ENCODE results near the gene SMG7. TPM values are rescaled to one million over a fixed set of nuclear protein-coding genes. Genes with fewer than 3 reads are reported as not detected.

SMG7 gene
- total RNA-seq, 2 experiments from 2014 or later = 61.4 to 65.1 TPM

DNA sequence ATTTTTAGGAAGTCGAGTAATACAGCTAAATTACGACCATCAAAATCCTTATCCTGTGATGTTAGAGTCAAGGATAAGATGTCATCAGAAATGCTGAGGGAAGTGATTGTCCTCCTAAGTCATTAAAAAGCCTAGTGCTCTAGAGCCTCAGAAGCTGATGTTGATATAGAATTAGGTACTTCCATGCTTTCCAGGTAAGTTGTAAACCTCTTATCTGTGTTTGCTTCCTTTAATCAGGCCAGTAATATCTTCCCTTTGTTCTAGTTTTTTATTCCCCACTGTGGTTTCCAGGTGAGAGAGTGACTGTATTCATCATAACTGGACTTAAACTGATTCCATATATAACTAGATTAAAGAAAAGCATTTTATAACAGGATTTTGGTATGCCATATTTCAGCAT, 44.4 kb downstream of the SMG7 start:
- no peaks in the 10 kb centered on the region for H3K27me3 Mint-ChIP-seq
- no peak for DNase-seq
- H3K36me3 Mint-ChIP-seq = peaks cover 13% of the 10 kb centered on the region
- H3K4me3 Mint-ChIP-seq = no peak overlapping the region
- no peak overlapping the region for H3K27ac Mint-ChIP-seq
- peaks cover 12% of the 10 kb centered on the region for H3K4me1 Mint-ChIP-seq
- no peaks in the 10 kb centered on the region for H3K9me3 Mint-ChIP-seq

DNA sequence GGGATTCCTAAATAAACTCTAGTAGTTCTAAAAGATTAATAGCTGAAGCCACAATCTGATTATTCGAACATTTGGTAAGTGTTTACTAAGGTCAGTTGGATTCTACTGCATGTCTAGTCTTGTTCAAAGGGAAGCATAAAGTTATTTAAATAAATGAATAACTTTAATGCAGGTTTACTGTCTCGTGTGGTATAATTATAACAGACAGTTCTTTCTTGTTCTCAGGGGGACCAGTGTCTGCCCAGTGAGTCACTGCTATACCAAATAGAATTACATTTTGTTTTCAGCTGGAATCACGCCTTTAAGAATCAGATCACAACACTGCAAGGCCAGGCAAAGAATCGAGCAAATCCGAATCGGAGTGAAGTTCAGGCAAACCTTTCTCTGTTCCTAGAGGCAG, 45.1 kb downstream of the SMG7 start:
- Mint-ChIP-seq H3K9me3 (no peaks in the 10 kb centered on the region), H3K36me3 (peaks cover 16% of the 10 kb centered on the region), H3K27ac (no peak overlapping the region), H3K4me3 (no peak overlapping the region), H3K4me1 (peaks cover 12% of the 10 kb centered on the region), H3K27me3 (no peaks in the 10 kb centered on the region)
- DNase-seq = no peak

DNA sequence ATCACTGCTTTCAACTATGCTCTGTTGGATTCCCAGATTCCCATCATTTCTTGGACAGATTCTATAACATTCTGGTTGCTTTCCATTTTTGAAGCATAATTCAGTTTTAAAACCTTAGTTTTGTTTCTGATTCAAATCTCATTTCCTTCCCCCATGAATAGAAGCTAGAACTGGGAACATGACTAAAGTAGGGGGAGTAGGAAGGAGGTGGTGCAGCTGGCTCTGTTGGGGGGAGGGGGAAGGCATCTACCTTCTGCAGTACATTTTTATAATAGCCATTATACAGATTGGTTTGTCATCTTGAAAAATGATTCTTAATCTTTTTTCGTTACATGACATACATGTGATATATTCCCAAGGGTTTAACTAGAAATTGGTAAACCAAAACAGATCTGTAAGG, 48.1 kb downstream of the SMG7 start:
- Mint-ChIP-seq H3K4me3 (no peak overlapping the region), H3K36me3 (peaks cover 16% of the 10 kb centered on the region), H3K4me1 (peaks cover 5% of the 10 kb centered on the region), H3K27me3 (no peaks in the 10 kb centered on the region), H3K27ac (no peak overlapping the region), H3K9me3 (no peaks in the 10 kb centered on the region)
- DNase-seq = no peak

DNA sequence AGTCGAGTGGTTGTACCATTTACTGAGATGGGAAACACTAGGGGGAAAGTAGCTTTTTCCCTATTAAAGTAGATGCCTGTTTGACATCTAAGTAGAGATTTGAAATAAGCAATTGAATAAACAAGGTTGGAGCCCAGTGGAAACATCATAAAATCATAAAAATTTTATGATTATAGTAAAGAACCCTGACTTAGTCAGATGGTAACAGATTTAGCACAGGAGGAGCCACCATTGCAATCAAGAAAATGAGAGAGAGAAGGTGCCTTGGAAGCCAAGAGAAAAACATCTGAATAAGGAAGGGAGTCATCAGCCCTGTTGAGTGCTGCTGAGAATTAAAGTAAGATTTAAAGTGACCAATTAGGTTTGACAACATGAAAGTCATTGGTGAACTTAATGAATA, 49.8 kb downstream of the SMG7 start:
- DNase-seq = no peak
- Mint-ChIP-seq H3K27ac (no peak overlapping the region), H3K4me1 (peaks cover 5% of the 10 kb centered on the region), H3K27me3 (no peaks in the 10 kb centered on the region), H3K4me3 (no peak overlapping the region), H3K9me3 (no peaks in the 10 kb centered on the region), H3K36me3 (peaks cover 18% of the 10 kb centered on the region)

DNA sequence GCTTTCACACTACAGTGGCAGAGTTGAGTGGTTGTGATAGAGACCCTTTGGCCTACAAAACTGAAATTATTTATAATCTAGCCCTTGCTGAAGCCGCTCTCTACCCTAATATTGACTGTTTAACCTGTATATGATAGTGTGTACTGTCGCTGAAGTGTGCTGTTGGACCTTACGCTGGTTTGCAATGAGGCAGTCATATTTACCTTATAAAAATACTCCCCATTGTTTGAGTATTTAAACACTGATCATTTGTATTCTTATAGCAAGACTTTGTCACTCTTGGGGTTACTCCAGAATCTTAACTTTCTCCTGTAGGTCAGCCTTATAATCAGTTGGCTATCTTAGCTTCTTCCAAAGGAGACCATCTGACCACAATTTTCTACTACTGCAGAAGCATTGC, 56.3 kb downstream of the SMG7 start:
- peaks cover 4% of the 10 kb centered on the region for H3K36me3 Mint-ChIP-seq
- H3K4me1 Mint-ChIP-seq = peaks cover 3% of the 10 kb centered on the region
- DNase-seq = no peak
- H3K27me3 Mint-ChIP-seq = no peaks in the 10 kb centered on the region
- H3K9me3 Mint-ChIP-seq = no peaks in the 10 kb centered on the region
- no peak overlapping the region for H3K4me3 Mint-ChIP-seq
- H3K27ac Mint-ChIP-seq = no peak overlapping the region

DNA sequence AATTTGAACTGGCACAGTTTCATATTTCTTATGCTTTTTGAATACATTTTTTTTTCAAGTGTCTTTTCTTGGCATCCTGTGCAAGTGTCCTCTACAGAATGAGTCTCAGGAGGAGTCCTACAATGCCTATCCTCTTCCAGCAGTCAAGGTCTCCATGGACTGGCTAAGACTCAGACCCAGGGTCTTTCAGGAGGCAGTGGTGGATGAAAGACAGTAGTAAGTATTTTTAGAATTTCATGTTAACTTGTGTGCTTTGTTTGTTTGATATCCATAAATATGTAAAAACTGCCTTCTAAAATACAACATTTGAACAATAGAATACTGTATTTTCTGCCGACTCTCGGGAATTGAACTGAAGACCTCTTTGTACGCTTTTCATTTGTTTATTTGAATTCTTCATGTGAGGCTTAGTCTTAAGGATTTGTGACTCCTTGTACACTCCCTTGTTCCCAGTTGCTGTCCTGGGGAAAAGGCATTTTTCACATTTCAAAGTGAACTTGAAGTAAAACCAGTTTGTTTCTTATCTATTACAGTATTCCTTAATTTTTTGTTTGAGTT, 61.4 kb downstream of the SMG7 start:
- peaks cover 7% of the 10 kb centered on the region for H3K36me3 Mint-ChIP-seq
- H3K4me1 Mint-ChIP-seq = peaks cover 3% of the 10 kb centered on the region
- no peak overlapping the region for H3K27ac Mint-ChIP-seq
- H3K27me3 Mint-ChIP-seq = no peaks in the 10 kb centered on the region
- no peak for DNase-seq
- no peaks in the 10 kb centered on the region for H3K9me3 Mint-ChIP-seq
- no peak overlapping the region for H3K4me3 Mint-ChIP-seq

DNA sequence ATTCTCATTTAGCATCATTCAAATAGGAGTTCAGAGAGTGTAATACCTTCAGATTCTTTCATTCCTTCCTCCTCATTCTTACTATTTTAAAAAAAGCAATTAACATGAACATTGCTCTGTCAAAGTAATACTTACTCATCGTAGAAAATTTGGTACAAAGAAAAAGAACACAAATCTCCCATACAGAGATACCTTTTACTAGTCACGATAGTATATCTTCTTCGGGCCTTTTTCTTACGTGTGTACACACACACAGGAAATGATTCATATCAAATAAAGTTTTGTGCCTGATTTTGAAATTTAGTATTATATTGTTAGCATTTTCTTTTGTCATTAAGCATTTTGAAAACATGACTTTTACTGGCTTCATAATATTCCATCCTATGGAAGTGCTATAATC, 65.1 kb downstream of the SMG7 start:
- Mint-ChIP-seq H3K27me3 (no peaks in the 10 kb centered on the region), H3K27ac (peak overlapping the region; percentile 62), H3K36me3 (peaks cover 18% of the 10 kb centered on the region), H3K4me1 (peaks cover 4% of the 10 kb centered on the region), H3K4me3 (no peak overlapping the region), H3K9me3 (no peaks in the 10 kb centered on the region)
- no peak for DNase-seq

DNA sequence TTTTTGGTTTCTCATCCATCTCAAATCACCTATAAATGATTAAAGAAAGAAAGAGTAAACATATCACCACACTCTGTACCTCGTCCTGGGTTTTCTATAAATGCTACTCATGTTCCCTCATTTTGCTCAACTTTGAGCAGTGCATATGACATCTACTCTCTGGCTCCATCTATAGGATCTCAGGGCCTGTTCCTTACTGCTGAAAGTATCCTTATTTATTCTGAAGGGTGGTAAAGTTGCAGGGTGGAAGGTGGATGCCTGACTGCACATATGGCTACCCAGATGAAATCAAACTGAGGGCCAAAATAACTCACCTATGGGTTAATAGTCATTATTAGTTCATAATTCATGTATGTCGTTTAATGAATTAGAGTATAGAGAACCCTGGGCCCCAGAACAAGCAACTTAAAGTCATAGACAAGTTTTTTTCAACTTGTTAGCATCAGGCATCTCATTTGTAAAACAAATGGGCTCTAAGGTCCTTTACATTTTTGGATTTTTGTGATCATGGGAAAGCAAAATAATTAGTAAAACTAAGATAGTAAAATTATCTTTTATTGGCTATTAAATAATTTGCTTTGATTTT, 71.4 kb downstream of the SMG7 start:
- H3K27ac Mint-ChIP-seq = no peak overlapping the region
- peaks cover 18% of the 10 kb centered on the region for H3K36me3 Mint-ChIP-seq
- peaks cover 4% of the 10 kb centered on the region for H3K4me1 Mint-ChIP-seq
- no peaks in the 10 kb centered on the region for H3K27me3 Mint-ChIP-seq
- DNase-seq = no peak
- no peaks in the 10 kb centered on the region for H3K9me3 Mint-ChIP-seq
- no peak overlapping the region for H3K4me3 Mint-ChIP-seq

DNA sequence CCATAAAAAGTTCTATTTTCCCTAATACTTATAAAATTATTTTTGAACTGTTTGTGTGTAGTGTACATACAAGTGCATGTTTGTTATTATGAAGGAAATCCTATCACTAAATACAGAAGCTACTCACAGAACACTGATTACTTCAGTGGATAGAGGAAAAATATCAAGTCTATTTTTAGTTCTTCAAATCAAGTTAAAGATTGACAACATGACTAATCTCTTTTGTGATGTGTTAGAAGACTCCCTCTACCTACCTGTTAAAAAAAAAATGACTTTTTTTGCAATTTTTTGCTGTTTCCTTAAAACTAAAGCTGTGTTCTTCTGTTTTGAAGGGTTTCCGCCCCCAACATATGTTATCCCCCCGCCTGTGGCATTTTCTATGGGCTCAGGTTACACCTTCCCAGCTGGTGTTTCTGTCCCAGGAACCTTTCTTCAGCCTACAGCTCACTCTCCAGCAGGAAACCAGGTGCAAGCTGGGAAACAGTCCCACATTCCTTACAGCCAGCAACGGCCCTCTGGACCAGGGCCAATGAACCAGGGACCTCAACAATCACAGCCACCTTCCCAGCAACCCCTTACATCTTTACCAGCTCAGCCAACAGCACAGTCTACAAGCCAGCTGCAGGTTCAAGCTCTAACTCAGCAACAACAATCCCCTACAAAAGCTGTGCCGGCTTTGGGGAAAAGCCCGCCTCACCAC, 72.4 kb downstream of the SMG7 start:
- no peaks in the 10 kb centered on the region for H3K9me3 Mint-ChIP-seq
- H3K27me3 Mint-ChIP-seq = no peaks in the 10 kb centered on the region
- H3K4me1 Mint-ChIP-seq = peaks cover 4% of the 10 kb centered on the region
- no peak overlapping the region for H3K27ac Mint-ChIP-seq
- peaks cover 16% of the 10 kb centered on the region for H3K36me3 Mint-ChIP-seq
- H3K4me3 Mint-ChIP-seq = no peak overlapping the region
- DNase-seq = no peak

DNA sequence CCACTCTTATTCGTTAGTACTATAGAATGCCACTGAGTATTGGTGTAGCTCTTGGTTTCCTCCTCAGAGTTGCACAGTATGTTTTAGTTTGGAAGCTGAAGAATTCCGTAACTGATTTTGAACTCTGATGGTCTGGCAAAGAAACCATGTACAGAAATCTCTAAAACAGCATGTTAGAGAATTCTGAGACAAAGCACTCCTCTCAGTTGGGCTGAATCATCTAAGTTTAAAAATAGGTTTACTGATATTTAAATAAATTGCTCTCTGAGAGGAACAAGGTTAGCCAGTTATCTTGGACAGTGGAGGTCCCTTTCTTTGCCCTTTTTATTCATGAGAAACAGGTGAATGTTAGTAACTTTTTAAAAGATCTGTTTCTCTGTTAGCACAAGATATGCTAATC, 74.1 kb downstream of the SMG7 start:
- no peaks in the 10 kb centered on the region for H3K27me3 Mint-ChIP-seq

DNA sequence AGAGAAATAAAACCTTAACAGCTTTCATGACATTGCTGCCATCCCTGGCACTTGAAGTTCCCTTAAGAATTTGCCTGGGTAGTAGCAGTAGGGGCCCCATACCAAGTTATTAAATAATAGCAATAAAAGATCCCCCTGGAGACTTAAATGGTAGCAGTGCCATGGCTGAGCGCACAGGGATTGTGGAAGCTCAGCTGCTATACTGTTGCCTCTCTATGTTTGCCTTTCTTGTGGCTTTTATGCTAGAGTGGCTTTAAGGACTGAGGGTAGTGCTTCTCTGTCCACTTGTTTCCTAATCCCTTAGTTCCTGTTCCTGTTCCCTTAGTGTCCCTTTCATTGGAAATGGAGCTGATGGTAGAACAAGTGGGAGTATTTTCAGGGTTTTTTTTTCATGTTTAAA, 75.8 kb downstream of the SMG7 start:
- Mint-ChIP-seq H3K4me3 (no peak overlapping the region), H3K36me3 (peaks cover 15% of the 10 kb centered on the region)

More for the DNA sequence above, 74.1 kb downstream of the SMG7 start:
- Mint-ChIP-seq H3K4me1 (peaks cover 4% of the 10 kb centered on the region), H3K27ac (no peak overlapping the region), H3K9me3 (no peaks in the 10 kb centered on the region), H3K4me3 (no peak overlapping the region), H3K36me3 (peaks cover 20% of the 10 kb centered on the region)
- no peak for DNase-seq

DNA sequence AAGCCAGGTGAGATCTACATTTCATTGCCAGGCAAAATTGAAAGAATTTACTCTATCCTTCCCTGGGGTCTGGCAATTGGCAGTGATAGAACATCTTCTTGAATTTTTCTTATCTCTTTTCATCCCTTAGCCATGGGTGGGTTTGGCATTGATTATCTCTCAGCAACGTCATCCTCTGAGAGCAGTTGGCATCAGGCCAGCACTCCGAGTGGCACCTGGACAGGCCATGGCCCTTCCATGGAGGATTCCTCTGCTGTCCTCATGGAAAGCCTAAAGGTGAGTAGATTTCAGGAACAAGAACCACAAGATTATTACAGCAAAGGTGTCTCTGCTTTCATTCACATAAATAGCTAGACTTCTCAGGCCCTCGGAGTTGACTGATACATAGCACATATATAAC, 78.6 kb downstream of the SMG7 start:
- Mint-ChIP-seq H3K4me1 (no peaks in the 10 kb centered on the region), H3K36me3 (peaks cover 8% of the 10 kb centered on the region)

More for the DNA sequence above, 75.8 kb downstream of the SMG7 start:
- Mint-ChIP-seq H3K27ac (no peak overlapping the region), H3K9me3 (no peaks in the 10 kb centered on the region), H3K4me1 (no peaks in the 10 kb centered on the region), H3K27me3 (no peaks in the 10 kb centered on the region)
- no peak for DNase-seq

DNA sequence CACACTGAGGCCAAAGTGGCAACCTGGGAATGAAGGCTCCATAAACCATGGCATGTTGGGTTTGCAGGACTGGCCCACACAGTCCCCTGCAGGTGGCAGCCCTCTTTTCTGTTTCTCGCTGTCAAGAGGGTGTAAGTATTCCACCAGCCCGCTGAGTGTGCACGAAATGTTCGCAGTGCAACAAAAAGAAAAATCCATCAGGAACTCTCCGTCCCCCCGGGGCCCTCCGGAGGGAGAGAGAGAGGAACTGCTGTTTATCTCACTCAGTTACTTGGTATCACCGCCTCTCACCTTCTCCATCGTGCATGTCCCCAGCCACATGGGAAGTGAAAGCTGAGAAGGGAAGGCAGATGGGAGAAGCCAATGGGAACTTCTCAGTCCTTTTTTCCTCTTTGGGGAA, 79.6 kb downstream of the SMG7 start:
- no peaks in the 10 kb centered on the region for H3K9me3 Mint-ChIP-seq
- DNase-seq = no peak
- no peak overlapping the region for H3K4me3 Mint-ChIP-seq
- H3K27ac Mint-ChIP-seq = no peak overlapping the region
- peaks cover 8% of the 10 kb centered on the region for H3K36me3 Mint-ChIP-seq
- no peaks in the 10 kb centered on the region for H3K4me1 Mint-ChIP-seq
- no peaks in the 10 kb centered on the region for H3K27me3 Mint-ChIP-seq

More for the DNA sequence above, 78.6 kb downstream of the SMG7 start:
- DNase-seq = no peak
- no peaks in the 10 kb centered on the region for H3K27me3 Mint-ChIP-seq
- no peaks in the 10 kb centered on the region for H3K9me3 Mint-ChIP-seq
- H3K4me3 Mint-ChIP-seq = no peak overlapping the region
- H3K27ac Mint-ChIP-seq = peak overlapping the region; percentile 56

DNA sequence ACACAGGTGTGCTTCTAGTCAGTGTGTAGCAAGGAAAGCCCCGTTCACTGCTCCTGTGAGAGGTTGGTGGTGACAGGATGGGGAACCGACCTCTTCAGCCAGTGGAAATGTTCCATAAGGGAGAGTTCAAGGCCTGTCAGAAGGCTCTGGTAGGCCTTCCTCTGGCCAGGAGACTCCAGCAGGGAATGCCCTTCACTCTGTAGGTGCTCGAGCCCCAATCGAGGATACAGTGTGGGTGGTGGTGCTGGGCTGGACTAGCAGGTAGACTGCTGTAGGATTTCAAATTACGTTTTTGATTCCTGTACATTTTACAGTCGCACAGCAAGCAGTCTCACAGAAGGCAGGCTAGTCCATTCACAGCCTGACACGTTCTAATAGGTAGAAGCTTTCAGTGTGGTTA, 80.1 kb downstream of the SMG7 start:
- H3K27ac Mint-ChIP-seq = no peak overlapping the region
- DNase-seq = no peak
- H3K4me3 Mint-ChIP-seq = no peak overlapping the region
- H3K27me3 Mint-ChIP-seq = no peaks in the 10 kb centered on the region
- H3K4me1 Mint-ChIP-seq = no peaks in the 10 kb centered on the region
- peaks cover 8% of the 10 kb centered on the region for H3K36me3 Mint-ChIP-seq
- no peaks in the 10 kb centered on the region for H3K9me3 Mint-ChIP-seq

DNA sequence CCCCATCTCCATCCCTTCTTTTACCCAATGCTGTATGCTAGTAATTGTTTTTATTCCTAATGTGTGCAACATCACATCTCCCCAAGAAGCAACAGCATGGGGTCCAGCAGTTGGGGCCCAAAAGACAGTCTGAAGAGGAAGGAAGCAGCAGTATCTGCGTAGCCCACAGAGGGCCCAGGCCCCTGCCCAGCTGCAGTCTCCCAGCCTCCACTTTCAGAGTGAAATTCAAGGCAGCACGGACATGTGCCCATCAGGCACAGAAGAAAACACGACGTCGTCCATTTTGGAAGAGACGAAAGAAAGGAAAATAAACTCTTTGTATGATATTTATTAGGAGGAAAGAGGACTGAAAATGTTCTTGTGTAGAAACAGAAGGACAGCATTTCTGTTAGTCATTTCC, 80.6 kb downstream of the SMG7 start:
- no peak overlapping the region for H3K27ac Mint-ChIP-seq

DNA sequence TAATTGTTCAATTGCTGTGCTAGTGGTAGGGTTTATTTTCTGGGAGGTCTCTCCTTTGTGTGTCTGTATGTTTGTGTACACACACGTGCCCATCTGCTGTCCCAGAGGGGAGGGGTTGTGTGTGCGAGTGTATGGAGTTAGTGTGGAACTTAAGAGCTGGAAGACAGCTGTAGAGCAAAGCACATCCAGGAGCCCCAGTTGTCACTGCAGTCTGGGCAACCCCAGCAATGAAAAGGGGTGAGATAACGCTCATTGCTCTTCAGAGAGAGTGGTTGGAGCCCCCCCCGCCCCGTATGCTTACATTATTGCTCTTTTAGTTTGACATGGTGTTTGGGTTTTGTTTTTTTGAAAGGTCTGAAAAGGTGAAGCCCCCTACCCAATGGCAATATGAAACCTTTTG, 81.0 kb downstream of the SMG7 start:
- Mint-ChIP-seq H3K9me3 (no peaks in the 10 kb centered on the region), H3K27ac (no peak overlapping the region), H3K36me3 (peaks cover 8% of the 10 kb centered on the region), H3K4me1 (no peaks in the 10 kb centered on the region), H3K27me3 (no peaks in the 10 kb centered on the region), H3K4me3 (no peak overlapping the region)
- DNase-seq = no peak

More for the DNA sequence above, 80.6 kb downstream of the SMG7 start:
- no peak for DNase-seq
- H3K27me3 Mint-ChIP-seq = no peaks in the 10 kb centered on the region
- H3K36me3 Mint-ChIP-seq = peaks cover 8% of the 10 kb centered on the region
- no peaks in the 10 kb centered on the region for H3K9me3 Mint-ChIP-seq
- H3K4me1 Mint-ChIP-seq = no peaks in the 10 kb centered on the region
- no peak overlapping the region for H3K4me3 Mint-ChIP-seq
